ENCODE measurements around the gene PXN. TPM values are rescaled to one million over a fixed set of nuclear protein-coding genes. Genes with fewer than 3 reads are reported as not detected.
A peak's percentile ranks its signal among the peaks of the same experiment; 100 is the strongest.

PXN gene
- total RNA-seq, 2 donors from 2014 or later = 133 to 142 TPM

DNA sequence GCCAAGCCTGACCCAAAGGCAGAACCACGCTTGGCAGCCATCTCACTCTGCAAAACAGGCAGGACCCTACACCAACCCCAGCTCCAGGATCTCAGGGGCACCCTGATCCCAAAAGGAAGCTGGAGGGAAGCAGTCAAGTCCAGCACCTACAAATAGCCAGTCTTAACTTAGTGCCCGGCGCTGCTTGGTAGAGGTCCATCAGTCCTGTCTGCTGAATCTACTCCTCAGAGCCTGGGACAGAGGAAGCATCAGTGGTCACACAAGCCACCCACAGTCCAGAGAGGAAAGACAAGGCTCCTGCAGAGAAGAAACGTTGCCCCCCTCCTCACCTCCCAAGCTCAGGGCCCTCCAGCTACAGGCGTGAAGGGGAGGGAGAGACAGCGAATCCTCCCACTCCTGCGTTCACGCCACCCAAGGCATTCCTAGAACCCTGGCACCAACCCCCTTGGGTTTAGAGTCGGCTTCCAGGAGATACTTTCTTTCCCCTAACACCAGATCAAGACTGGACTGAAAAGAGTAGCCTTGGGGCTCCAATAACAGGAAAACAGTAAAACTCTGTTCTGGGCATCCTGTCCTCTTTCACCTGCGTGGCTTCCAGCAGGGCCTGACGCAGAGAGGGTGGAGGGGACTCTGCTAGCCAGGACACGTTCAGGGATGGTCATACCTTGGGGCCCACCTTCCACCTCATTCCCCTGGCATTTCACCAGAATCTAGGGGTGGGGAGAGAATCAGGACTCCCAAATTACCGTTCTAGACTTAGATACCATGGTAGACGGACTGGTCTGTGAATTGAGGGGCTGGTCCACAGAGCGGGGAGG, 1.2 kb downstream of the PXN start:
- Histone ChIP-seq H3K27ac (peak overlapping the region; percentile 78), H3K4me3 (peak overlapping the region; percentile 95), H3K27me3 (no peaks in the 10 kb centered on the region), H3K4me1 (peaks cover 26% of the 10 kb centered on the region), H3K9ac (ENCODE audit: low read depth in 2 of 2, low read length in 2 of 2) (peak overlapping the region; percentile 76 to 98), H3K9me3 (no peaks in the 10 kb centered on the region), H3K36me3 (no peaks in the 10 kb centered on the region)
- TF ChIP-seq, protein P1, sequence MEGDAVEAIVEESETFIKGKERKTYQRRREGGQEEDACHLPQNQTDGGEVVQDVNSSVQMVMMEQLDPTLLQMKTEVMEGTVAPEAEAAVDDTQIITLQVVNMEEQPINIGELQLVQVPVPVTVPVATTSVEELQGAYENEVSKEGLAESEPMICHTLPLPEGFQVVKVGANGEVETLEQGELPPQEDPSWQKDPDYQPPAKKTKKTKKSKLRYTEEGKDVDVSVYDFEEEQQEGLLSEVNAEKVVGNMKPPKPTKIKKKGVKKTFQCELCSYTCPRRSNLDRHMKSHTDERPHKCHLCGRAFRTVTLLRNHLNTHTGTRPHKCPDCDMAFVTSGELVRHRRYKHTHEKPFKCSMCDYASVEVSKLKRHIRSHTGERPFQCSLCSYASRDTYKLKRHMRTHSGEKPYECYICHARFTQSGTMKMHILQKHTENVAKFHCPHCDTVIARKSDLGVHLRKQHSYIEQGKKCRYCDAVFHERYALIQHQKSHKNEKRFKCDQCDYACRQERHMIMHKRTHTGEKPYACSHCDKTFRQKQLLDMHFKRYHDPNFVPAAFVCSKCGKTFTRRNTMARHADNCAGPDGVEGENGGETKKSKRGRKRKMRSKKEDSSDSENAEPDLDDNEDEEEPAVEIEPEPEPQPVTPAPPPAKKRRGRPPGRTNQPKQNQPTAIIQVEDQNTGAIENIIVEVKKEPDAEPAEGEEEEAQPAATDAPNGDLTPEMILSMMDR (IDR thresholded peaks at IDR 0.05) = no peak
- DNase-seq = no peak
- intact Hi-C loops (cut with DNase I) = no loop called here

DNA sequence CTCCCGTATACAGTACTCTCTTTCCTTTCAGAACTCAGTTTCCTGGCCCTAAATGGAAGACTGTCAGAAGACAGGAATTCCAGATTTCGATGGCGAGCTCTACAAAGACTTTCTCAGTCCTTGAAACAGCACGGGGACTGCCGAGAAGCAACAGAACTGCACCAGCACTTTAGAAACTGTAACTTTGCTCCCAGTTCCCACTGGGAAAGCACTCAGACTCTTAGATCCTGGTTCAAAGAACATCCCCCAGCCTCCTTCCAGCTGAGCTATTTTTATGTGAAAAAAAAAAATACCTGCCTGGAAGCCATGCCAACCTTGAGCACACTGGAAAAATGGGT, 1.8 kb downstream of the PXN start:
- peak overlapping the region; percentile 78 for H3K27ac ChIP-seq
- H3K4me3 ChIP-seq = peak overlapping the region; percentile 95

DNA sequence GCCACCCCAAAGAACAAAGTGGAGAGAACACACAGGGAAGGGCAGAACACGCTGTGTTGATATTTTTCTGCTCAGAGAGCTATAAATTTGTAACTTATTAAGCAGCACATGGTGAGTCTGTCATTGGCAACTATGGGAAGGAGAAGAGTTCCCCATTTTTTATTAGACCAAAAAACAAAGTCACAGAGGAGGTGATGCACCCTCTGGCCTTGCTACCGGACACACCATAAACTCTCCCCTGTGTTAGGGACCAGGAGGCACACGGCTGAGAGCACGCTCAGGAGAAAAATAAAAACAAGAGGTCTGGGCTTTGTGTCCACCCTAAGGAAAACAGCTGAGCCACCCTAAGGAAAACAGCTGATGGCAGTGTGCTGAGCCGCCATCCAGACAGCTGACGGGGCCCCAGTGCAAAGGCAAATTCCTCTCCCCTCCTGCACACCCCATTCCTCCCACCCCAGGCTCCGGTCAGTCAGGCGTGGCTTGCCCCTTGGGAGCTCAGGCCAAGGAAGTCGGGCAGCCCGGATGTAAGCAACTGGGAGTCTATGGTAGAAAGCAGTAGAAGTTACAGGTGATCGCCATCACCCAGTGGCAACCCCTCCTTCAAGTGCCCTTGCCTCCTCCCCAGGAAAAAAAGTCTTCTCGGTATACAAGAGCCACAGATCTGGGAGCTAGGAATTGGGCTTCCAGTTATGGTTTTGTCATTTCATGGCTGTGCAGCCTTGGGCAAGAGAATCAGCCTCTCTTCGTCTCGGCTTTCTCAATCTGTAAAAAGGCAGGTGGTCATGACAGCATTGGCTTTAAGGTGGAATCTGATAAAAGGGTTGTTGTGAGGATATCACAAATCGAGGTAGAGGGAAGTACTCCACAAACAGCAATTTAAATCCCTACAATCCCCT, 2.4 kb downstream of the PXN start:
- H3K9ac ChIP-seq (ENCODE audit: low read depth in 2 of 2, low read length in 2 of 2) = peak overlapping the region; percentile 27 to 76
- TF ChIP-seq, protein P1 (IDR thresholded peaks at IDR 0.05) = no peak
- H3K27me3 ChIP-seq = no peaks in the 10 kb centered on the region
- H3K4me1 ChIP-seq = peaks cover 20% of the 10 kb centered on the region
- DNase-seq = no peak
- H3K27ac ChIP-seq = peak overlapping the region; percentile 78
- H3K36me3 ChIP-seq = no peaks in the 10 kb centered on the region
- intact Hi-C loops (cut with DNase I) = no loop called here
- H3K9me3 ChIP-seq = no peaks in the 10 kb centered on the region
- peak overlapping the region; percentile 95 for H3K4me3 ChIP-seq

More for the DNA sequence above, 1.8 kb downstream of the PXN start:
- peaks cover 26% of the 10 kb centered on the region for H3K4me1 ChIP-seq
- no peaks in the 10 kb centered on the region for H3K27me3 ChIP-seq
- no peak for DNase-seq
- TF ChIP-seq, protein P1 (IDR thresholded peaks at IDR 0.05) = no peak
- intact Hi-C loops (cut with DNase I) = no loop called here
- peak overlapping the region; percentile 76 to 98 for H3K9ac ChIP-seq (ENCODE audit: low read depth in 2 of 2, low read length in 2 of 2)
- no peaks in the 10 kb centered on the region for H3K9me3 ChIP-seq
- no peaks in the 10 kb centered on the region for H3K36me3 ChIP-seq

DNA sequence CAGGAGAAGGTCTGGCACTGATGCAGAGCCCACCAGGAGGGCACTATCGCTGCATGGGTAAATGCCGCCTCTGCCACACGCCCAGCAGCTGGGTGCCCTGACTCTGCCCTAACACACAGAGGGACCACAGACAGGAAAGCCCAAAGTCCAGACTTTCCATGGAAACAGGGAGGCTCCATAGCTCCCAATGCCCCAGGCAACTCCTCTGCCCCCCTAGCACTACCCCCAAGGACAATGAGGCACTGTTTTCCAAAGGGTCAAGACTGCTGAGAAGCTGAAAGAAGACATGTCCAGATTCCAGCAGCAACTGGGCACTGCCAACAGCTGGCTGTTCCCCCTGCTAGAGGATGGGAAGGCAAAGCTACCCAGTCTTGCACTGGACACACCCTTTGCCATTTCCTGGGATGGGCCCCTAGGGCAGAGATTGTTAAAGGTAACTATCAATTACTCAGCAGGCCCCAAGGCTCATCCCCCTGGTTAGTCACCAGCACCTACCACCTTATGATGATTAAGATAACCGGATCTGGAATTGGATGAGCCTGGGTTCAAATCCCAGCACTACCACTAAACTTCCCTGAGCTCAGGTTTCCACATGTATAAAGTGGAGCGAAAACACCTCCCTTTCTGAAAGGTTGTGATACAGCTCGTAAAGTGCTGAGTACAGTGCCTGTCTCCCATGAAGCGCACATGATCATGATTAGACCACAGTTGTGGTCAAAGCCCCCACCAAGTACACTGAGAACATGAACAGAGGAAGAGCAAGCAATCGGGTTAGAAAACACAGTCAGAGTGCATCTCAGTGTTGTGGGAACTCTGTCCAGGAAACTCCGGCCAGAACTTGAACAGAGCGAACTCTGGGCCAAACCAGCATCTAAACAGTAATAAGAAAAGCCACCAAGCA, 3.3 kb downstream of the PXN start:
- peak overlapping the region; percentile 6 for H3K4me3 ChIP-seq
- TF ChIP-seq, protein P1 (IDR thresholded peaks at IDR 0.05) = no peak
- H3K27ac ChIP-seq = peak overlapping the region; percentile 39
- no peak overlapping the region for H3K9ac ChIP-seq (ENCODE audit: low read depth in 2 of 2, low read length in 2 of 2)
- H3K36me3 ChIP-seq = no peaks in the 10 kb centered on the region
- DNase-seq = peak; percentile 38
- H3K4me1 ChIP-seq = peaks cover 18% of the 10 kb centered on the region
- no peaks in the 10 kb centered on the region for H3K9me3 ChIP-seq
- intact Hi-C loops (cut with DNase I) = no loop called here
- H3K27me3 ChIP-seq = no peaks in the 10 kb centered on the region

DNA sequence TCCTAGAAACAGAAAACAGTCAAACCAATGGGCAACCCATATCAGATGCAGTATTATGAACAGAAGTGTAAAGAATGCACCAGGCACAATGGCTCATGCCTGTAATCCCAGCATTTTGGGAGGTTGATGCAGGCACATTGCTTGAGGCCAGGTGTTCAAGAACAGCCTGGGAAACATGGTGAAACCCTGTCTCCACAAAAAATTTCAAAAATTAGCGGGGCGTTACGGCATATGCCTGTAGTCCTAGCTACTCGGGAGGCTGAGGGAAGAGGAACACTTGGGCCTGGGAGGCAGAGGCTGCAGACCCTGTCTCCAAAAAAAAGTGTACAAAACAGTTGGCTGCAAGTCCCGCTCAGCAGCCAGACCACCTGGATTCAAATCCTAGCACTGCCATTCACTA, 4.9 kb downstream of the PXN start:
- intact Hi-C loops (cut with DNase I) = no loop called here
- peaks cover 18% of the 10 kb centered on the region for H3K4me1 ChIP-seq

More for the DNA sequence above, 4.9 kb downstream of the PXN start:
- Histone ChIP-seq H3K27ac (no peak overlapping the region), H3K9me3 (no peaks in the 10 kb centered on the region), H3K27me3 (no peaks in the 10 kb centered on the region), H3K36me3 (no peaks in the 10 kb centered on the region), H3K4me3 (no peak overlapping the region), H3K9ac (ENCODE audit: low read depth in 2 of 2, low read length in 2 of 2) (no peak overlapping the region)
- DNase-seq = no peak
- TF ChIP-seq, protein P1 (IDR thresholded peaks at IDR 0.05) = no peak
